Measurements from ENCODE around the gene RPL41.

GRCh38 chr12:56079723-56080555 lies 36.5 kb upstream of the RPL41 start, which contains the start of gene ERBB3:
- TF ChIP-seq CTCF (IDR thresholded peaks at IDR 0.05) (no peak), ZFX (IDR thresholded peaks at IDR 0.05; ENCODE audit: borderline replicate concordance) (no peak)

Data from 22Rv1 (cell line).